Ectodermal cell (in vitro differentiated cells): Measurements from ENCODE around the gene GABBR2.

ENCODE experiments used
- H3K27ac ChIP-seq: 2 replicates; pipeline ENCODE4 v1.7.0; 2013; ENCODE audit warnings: mild to moderate bottlenecking, low read depth, low read length; ENCODE audit not compliant: insufficient read depth, poor library complexity, severe bottlenecking
- H3K27me3 ChIP-seq: 2 replicates; pipeline ENCODE4 v1.7.0; 2013; ENCODE audit warnings: mild to moderate bottlenecking, low read length; ENCODE audit not compliant: insufficient read depth, control insufficient read depth, poor library complexity, severe bottlenecking
- H3K36me3 ChIP-seq: one replicate; pipeline ENCODE4 v1.7.0; 2013; ENCODE audit warnings: low read length; ENCODE audit not compliant: control insufficient read depth, insufficient read depth
- H3K4me1 ChIP-seq: one replicate; pipeline ENCODE4 v1.7.0; 2013; ENCODE audit warnings: low read length; ENCODE audit not compliant: control insufficient read depth, insufficient read depth
- H3K4me3 ChIP-seq: 2 replicates; pipeline ENCODE4 v1.7.0; 2013; ENCODE audit warnings: low read depth, low read length, control low read depth; ENCODE audit not compliant: insufficient read depth
- H3K9me3 ChIP-seq: 2 replicates; pipeline ENCODE4 v1.7.0; 2013; ENCODE audit warnings: mild to moderate bottlenecking, low read length, moderate library complexity; ENCODE audit not compliant: control insufficient read depth
- WGBS, 2 experiments: methylation state at CpG; one replicate each; pipeline ENCODE4 v1.1.7; 2013; ENCODE audit warnings: missing lambda C conversion rate in 2 of 2; 5-methylcytosine and 5-hydroxymethylcytosine counted together

Gene GABBR2

GRCh38 chr9:98263482-98264357 is 445.0 kb downstream of the GABBR2 start:
- no peaks in the 10 kb centered on the region for H3K27me3 ChIP-seq
- no peak overlapping the region for H3K4me3 ChIP-seq
- no peak overlapping the region for H3K27ac ChIP-seq
- H3K4me1 ChIP-seq, result no peaks in the 10 kb centered on the region
- H3K9me3 ChIP-seq, result no peaks in the 10 kb centered on the region
- 37 to 52% methylated on average over 6 to 7 of the region's 8 CpGs for WGBS, 2 experiments
- H3K36me3 ChIP-seq, result no peaks in the 10 kb centered on the region

GRCh38 chr9:98263080-98263479 is 445.7 kb downstream of the GABBR2 start:
- no peaks in the 10 kb centered on the region for H3K27me3 ChIP-seq
- no peaks in the 10 kb centered on the region for H3K9me3 ChIP-seq
- 100% methylated on average over 1 of the region's 1 CpG; no CpG with 5 or more reads in 1 of the 2 experiments for WGBS, 2 experiments
- H3K36me3 ChIP-seq, result no peaks in the 10 kb centered on the region
- H3K4me3 ChIP-seq, result no peak overlapping the region
- H3K27ac ChIP-seq, result no peak overlapping the region
- H3K4me1 ChIP-seq, result no peaks in the 10 kb centered on the region

GRCh38 chr9:98262056-98262455 is 446.7 kb downstream of the GABBR2 start:
- no peaks in the 10 kb centered on the region for H3K27me3 ChIP-seq
- no peak overlapping the region for H3K27ac ChIP-seq

DNA sequence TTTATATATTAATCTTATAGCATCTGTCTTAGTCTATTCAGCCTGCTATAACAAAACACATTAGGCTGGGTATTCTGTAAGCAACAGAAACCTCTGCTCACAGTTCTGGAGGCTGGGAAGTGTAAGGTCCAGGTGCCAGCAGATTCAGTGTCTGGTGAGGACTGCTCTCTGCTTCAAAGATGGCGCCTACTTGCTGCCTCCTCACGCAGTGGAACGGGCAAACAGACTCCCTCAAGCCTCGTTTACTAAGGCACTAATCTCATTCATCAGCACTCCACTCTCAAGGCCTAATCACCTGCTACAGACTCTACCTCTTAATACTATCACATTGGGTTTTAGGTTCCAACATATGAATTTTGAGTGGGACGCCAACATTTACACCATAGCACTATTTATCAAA is 448.1 kb downstream of the GABBR2 start:
- Histone ChIP-seq H3K36me3 (no peaks in the 10 kb centered on the region), H3K9me3 (no peaks in the 10 kb centered on the region), H3K4me3 (no peak overlapping the region), H3K27ac (no peak overlapping the region), H3K4me1 (peaks cover 9% of the 10 kb centered on the region), H3K27me3 (no peaks in the 10 kb centered on the region)
- WGBS, 2 experiments, result 88 to 90% methylated on average over 4 of the region's 5 CpGs

More at GRCh38 chr9:98262056-98262455, 446.7 kb downstream of the GABBR2 start:
- H3K4me1 ChIP-seq, result no peaks in the 10 kb centered on the region
- 92 to 93% methylated on average over 3 of the region's 3 CpGs for WGBS, 2 experiments
- H3K36me3 ChIP-seq, result no peaks in the 10 kb centered on the region
- H3K9me3 ChIP-seq, result no peaks in the 10 kb centered on the region
- H3K4me3 ChIP-seq, result no peak overlapping the region

DNA sequence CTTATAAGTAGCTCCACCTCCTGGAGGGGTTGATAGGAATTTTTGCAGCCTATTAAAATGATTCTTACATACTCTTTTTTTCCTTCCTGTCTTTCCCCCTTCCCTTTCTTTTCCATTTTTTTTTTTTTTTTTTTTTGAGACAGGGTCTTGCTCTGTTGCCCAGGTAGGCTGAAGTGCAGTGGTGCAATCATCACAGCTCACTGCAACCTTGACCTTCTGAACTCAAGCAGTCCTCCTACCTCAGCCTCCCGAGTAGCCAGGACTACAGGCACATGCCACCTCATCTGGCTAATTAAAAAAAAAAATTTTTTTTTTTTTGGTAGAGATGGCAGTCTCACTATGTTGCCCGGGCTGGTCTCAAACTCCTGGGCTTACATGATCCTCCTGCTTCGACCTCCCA is 448.9 kb downstream of the GABBR2 start:
- Histone ChIP-seq H3K27ac (no peak overlapping the region), H3K27me3 (peaks cover 7% of the 10 kb centered on the region), H3K4me3 (no peak overlapping the region), H3K36me3 (no peaks in the 10 kb centered on the region), H3K9me3 (no peaks in the 10 kb centered on the region), H3K4me1 (peaks cover 10% of the 10 kb centered on the region)
- WGBS, 2 experiments, result 93 to 95% methylated on average over 3 of the region's 3 CpGs

DNA sequence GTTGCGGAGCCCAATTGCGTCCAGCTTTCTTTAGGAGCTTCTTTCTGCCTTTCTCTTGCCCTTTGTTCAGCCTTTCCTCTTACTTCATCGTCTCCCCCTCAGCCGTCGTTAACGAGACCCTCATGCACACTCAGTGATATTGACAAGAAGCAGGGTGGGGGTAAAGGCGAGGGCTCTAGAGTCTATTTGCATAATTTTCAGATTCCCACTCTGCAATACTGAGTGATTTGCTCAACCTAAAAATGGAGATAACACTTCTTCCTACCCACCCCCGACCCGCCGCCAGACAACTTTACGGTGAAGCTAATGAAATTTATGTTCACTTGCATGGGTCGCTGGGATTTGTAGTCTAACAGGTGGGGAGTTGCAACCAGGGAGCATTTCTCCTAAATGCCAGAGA is 452.0 kb downstream of the GABBR2 start:
- Histone ChIP-seq H3K27me3 (peaks cover 19% of the 10 kb centered on the region), H3K36me3 (no peaks in the 10 kb centered on the region), H3K4me3 (peak overlapping the region; percentile 77), H3K27ac (no peak overlapping the region), H3K9me3 (no peaks in the 10 kb centered on the region), H3K4me1 (peaks cover 11% of the 10 kb centered on the region)
- 58 to 74% methylated on average over 8 to 12 of the region's 12 CpGs for WGBS, 2 experiments

DNA sequence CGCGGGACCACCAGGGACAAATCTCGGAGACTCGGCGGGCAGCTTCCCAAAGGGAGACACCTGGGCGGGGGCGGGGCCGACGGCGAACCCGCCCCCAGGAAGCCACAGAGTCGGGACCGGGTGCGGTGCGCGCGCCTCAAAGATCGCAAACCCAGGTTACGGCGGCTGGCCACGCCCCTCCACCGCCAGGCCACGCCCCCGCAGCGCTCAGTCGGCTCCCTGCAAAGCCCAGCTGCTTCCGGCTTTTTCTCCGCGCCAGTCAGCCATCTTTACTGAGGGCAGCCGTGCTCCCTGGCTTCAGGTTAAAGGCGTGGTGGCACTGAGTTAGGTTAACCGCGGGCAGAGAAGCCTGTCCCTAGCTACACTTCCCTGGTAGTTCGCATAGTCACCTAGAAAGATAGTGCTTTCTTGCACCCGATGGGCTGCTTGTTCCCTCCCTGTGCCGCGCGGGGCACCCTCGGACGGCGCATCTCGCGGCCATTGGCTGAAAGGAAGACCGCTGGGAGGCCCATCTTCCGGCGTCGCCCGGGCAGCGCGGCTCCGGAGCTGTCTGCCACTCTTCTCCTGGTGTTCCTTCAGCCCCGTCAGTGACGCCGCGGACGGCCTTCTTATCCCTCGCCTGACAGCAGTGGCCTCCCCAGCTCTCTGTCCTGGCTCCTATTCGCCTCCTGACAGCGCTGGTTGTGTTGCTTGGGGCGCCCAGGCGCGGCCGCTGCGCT is 453.0 kb downstream of the GABBR2 start, which contains the start of gene TBC1D2:
TSS of gene TBC1D2 (minus strand) at position 72 of the 719 bp plus-strand sequence. CDS start 108 bp downstream, outside the sequence.
- no peaks in the 10 kb centered on the region for H3K36me3 ChIP-seq
- peaks cover 11% of the 10 kb centered on the region for H3K4me1 ChIP-seq
- H3K27me3 ChIP-seq, result peaks cover 19% of the 10 kb centered on the region
- no peaks in the 10 kb centered on the region for H3K9me3 ChIP-seq
- 0% methylated on average over 64 of the region's 64 CpGs for WGBS, 2 experiments
- H3K4me3 ChIP-seq, result peak within 1 kb of the TSS; percentile 77
- H3K27ac ChIP-seq, result peak within 1 kb of the TSS; percentile 74

DNA sequence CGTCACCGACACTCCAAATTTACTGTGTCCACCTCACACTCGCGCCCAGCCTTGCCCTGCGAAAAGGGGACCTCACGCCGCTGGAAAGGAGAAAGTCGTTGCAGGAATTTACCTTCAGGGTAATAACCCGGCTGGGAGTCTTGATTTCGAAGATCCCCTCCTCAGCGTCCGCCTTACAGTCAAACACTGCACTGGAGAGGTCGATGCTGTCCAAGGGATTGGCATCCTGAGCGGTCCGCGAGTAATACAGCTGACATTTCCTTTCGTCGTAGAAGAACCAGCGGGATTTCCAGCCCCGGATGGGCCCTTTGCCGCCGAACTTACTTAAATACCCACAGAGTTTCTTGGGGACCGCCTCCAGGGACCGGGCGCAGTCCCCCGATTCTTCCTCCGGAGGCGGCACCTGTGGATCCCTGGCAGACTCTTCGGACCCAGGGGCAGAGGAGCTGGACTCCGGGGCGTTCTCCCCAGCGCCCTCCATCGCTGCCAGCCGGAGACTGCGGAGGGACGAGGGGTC is 453.6 kb downstream of the GABBR2 start:
- Histone ChIP-seq H3K4me3 (peak overlapping the region; percentile 77), H3K9me3 (no peaks in the 10 kb centered on the region), H3K27me3 (peaks cover 19% of the 10 kb centered on the region), H3K27ac (no peak overlapping the region), H3K4me1 (peaks cover 11% of the 10 kb centered on the region), H3K36me3 (no peaks in the 10 kb centered on the region)
- 2% methylated on average over 36 of the region's 36 CpGs for WGBS, 2 experiments

GRCh38 chr9:98254228-98255060 is 454.3 kb downstream of the GABBR2 start:
- Histone ChIP-seq H3K4me1 (peaks cover 11% of the 10 kb centered on the region), H3K27me3 (peaks cover 19% of the 10 kb centered on the region), H3K27ac (no peak overlapping the region), H3K9me3 (no peaks in the 10 kb centered on the region), H3K36me3 (no peaks in the 10 kb centered on the region), H3K4me3 (peak overlapping the region; percentile 77)
- WGBS, 2 experiments, result 59 to 61% methylated on average over 5 of the region's 5 CpGs
